Limb (tissue), 2 donors: ENCODE measurements around the gene PTGS1.

Source experiments
- DNase-seq, 2 donors: peaks; one replicate each; pipeline ENCODE4 v3.0.0-alpha.2; 2016; ENCODE audit errors: extremely low spot score in 2 of 2

The PTGS1 gene

DNA sequence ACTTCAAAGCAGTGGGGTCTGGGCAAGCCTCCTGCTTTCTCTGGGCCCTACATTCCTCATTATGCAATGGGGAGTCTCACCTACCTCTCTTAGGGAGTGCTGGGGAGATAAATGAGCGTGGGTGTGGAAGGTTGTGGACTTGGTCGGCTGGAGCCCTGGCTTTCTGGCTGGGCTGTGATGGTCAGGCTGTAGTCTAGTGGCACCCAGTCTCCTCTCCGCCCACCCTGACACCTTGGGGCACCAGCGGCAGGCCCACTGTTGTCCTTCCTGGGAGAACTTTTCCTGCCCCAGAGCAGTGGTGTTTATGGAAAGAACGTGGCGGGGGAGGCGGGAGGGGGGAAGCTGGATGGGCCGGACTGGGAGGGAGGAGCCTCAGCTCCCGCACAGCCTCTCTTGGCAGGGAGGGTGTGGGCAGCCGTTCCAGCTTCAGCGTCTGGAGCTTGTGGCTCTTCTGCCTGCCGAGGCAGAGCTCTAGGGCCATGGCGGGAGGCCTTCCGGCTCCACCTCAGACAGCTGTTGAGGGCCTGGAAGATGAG lies 4.1 kb downstream of the PTGS1 start:
- peak; percentile 46 to 72 for DNase-seq

DNA sequence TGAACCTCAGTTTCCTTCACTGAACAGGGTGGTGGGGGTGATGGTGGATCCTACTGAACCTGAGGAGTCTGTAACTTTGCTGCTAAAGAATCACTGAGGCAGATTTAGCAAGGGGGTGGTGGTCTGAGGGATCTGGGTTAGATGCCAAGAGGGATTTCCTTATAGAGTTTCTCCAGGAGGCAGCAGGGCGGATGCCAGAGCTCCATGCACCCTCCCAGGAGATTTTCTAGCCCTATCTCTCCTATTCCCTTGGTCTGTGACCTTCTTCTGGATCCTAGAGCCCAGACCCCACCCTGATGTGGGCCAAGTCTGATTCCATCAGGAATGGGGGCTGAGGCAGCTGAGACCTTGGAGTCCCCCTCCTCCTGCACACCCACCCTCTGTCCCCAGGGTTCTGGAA lies 6.0 kb downstream of the PTGS1 start:
- DNase-seq, result no peak

DNA sequence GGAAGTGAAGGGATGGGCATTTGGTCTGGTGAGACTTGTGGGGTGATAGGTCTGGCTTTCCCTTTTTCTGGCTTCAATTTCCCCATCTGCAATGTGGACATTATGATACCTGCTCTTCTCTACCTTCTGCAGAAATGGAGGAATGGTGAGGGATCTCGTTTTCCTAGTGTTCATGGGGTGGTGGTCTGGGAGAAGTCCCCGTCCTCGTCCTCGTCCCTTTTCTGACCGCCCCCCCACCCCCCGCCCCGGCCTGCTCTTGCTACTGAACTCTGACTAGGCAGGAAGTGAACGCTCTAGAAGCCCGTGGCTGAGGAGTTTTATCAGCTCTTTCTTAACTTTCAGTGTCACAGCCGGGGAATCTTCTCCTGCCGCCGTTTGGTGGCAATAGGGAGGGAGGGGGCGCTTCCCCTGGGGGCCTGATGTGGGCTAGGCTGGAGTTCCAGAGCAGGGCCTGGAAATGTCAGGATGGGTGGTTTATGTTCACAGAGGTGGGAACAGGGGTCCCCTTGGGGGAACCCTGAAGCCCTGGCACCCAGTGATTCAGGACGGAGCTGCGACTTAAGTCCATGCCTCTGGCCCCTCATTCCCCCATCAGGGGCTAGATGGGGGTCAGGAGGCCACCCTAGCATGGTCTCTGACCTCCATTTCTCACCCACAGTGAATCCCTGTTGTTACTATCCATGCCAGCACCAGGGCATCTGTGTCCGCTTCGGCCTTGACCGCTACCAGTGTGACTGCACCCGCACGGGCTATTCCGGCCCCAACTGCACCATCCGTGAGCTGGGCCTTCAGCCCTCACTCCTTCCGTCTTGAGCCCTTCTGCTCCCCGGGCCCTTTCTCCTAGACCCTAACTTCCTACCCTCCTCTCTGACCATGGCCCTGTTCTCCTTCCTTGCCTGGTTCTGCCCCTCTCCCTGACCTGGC lies 6.7 kb downstream of the PTGS1 start:
- no peak for DNase-seq

DNA sequence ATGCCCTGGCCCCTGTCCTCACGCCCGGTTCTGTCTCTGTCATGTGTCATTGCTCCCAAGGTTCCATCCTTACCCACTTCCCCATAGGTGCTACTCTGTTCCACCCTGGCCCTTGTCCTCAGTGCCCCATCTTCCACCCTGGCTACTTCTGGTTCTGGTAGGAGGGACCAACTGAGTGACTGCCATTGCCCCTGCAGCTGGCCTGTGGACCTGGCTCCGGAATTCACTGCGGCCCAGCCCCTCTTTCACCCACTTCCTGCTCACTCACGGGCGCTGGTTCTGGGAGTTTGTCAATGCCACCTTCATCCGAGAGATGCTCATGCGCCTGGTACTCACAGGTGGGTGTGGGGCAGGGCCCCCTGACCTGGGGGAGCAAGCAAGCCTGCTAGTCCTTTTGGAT lies 7.4 kb downstream of the PTGS1 start:
- no peak for DNase-seq

DNA sequence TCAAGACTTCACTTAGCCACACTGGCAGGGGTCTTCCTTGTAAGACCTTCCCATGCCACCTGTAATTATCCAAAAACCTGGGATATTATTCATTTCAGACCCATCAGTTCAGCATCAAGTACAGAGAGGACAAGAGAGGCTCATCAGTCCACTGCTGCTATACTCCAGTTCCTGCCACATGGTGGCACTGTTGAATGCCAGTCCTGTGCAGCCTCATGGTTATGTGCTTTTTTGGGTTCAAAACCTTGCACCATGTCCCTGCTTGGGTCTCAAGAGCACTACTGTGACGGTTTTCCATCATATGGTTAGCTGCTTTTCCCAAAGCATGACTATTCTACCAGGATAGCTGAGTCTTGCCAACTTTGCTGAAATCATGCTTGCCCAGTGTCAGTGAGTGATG lies 8.5 kb downstream of the PTGS1 start:
- DNase-seq, result no peak

DNA sequence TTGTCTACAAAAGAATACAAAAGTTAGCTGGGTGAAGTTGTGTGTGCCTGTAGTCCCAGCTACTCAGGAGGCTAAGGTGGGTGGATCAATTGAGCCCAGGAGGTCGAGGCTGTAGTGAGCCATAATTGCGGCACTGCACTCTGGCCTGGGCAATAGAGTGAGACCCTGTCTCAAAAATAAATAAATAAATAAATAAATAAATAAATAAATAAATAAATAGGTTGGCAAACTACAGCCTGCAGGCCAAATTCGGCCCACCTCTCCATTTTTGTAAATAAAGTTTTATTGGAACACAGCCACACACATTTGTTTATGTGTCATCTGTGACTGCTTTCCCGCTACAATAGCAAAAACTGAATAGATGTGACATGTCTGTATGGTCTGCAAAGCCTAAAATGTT lies 9.5 kb downstream of the PTGS1 start:
- DNase-seq, result no peak

DNA sequence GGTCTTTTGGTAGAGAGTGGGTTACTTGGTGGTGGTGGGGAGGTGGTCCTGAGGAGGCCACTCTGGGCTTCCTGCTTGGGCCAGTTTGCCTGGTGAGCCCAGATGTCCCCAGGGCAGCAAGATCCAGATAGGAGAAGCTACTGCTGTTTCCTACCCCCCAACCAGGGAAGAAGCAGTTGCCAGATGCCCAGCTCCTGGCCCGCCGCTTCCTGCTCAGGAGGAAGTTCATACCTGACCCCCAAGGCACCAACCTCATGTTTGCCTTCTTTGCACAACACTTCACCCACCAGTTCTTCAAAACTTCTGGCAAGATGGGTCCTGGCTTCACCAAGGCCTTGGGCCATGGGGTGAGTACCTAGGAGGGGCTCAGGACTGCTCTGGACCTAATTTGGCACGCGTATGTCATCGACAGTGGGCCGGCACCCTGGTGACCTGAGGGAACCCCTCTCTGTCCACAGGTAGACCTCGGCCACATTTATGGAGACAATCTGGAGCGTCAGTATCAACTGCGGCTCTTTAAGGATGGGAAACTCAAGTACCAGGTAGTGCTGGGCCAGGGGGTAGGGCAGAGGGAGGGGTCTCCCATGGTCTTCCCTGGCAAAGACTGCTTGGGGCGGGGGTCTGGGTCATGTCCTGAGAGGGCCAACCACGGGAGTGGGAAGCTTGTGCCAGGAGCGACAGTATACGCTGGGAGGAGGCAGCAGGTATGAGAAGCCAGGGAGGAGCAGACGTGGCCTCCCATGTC lies 10.6 kb downstream of the PTGS1 start:
- no peak for DNase-seq

DNA sequence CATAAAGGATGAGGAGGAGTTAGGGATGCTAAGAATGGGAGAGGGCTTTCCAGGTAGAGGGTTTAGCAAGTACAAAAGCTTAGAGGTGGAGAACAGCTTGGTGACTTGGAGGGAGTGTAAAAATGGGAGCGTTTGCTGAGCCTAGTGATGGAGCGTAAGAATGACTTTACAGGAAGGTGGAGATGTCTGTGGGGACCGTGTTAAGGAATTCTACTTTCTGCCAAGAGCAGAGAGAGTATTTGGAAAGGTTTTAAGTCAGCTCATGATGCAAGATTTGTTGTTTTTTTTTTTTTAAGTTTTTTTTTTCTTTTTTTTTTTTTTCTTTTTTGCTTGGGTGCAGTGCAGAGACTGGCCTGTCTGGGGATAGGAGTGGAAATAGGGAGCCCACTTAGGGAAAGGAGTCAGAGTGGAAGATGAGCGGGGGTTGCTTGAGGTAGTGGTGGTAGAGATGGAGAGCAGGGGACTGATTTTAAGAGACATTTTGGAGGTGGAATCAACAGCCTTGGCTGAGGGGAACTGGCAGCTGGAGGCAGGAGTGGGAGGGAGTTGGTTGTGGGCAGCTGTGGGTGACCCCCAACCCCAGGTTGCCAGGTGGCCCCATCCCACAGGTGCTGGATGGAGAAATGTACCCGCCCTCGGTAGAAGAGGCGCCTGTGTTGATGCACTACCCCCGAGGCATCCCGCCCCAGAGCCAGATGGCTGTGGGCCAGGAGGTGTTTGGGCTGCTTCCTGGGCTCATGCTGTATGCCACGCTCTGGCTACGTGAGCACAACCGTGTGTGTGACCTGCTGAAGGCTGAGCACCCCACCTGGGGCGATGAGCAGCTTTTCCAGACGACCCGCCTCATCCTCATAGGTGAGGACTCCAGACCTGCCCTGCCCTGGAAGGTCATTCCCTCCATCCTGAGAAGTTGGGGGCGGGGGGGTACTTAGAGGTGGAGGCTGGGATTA lies 12.4 kb downstream of the PTGS1 start:
- DNase-seq, result no peak

GRCh38 chr9:122383992-122384461 lies 13.2 kb downstream of the PTGS1 start:
- no peak for DNase-seq

DNA sequence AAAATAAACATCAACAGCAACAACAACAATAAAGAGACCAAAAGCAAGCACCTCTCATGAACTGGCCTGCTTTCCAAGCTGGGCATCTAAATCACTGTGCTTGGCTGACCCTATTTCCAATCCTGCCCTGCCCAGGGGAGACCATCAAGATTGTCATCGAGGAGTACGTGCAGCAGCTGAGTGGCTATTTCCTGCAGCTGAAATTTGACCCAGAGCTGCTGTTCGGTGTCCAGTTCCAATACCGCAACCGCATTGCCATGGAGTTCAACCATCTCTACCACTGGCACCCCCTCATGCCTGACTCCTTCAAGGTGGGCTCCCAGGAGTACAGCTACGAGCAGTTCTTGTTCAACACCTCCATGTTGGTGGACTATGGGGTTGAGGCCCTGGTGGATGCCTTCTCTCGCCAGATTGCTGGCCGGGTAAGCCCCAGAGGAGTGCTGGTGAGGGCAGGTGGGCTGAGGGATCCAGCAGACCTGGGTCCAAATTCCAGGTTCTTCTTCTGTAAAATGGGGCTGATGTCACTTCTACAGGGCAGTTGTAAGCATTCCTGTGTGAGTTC lies 15.6 kb downstream of the PTGS1 start:
- DNase-seq, result no peak

DNA sequence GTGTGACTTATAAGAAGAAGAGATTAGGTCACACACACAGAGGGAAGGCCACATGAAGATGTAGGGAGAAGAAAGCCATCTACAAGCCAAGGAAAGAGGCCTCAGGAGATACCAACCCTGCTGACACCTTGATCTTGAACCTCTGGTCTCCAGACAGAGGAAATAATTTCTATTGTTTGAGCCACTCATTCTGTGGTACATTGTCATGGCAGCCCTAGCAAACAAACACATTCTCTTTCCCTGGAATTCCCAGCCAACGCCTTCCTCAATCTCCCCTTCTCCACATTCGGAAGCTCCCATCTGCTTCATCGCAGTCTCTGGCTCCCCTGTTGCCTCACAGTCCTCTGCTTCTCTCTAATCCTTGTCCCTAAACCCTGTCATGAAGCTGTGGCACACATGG lies 16.7 kb downstream of the PTGS1 start:
- DNase-seq, result no peak

DNA sequence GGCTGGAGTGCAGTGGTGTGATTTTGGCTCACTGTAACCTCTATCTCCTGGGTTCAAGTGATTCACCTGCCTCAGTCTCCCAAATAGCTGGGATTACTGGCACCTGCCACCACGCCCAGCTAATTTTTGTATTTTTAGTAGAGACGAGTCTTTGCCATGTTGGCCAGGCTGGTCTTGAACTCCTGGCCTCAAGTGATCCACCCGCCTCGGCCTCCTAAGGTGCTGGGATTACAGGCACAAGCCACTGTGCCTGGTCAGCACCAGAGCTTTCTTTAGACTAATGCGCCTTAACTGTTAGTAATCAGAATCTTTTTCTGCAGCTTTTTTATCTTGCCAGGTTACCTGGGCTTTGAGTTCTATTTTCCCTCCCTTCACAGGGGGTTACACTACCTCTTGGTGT lies 18.4 kb downstream of the PTGS1 start:
- DNase-seq, result no peak

- DNase-seq, result no peak
Measured at GRCh38 chr9:122389799-122390481, 19.1 kb downstream of the PTGS1 start.

DNA sequence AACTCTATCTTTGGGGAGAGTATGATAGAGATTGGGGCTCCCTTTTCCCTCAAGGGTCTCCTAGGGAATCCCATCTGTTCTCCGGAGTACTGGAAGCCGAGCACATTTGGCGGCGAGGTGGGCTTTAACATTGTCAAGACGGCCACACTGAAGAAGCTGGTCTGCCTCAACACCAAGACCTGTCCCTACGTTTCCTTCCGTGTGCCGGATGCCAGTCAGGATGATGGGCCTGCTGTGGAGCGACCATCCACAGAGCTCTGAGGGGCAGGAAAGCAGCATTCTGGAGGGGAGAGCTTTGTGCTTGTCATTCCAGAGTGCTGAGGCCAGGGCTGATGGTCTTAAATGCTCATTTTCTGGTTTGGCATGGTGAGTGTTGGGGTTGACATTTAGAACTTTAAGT lies 21.5 kb downstream of the PTGS1 start:
- no peak for DNase-seq

DNA sequence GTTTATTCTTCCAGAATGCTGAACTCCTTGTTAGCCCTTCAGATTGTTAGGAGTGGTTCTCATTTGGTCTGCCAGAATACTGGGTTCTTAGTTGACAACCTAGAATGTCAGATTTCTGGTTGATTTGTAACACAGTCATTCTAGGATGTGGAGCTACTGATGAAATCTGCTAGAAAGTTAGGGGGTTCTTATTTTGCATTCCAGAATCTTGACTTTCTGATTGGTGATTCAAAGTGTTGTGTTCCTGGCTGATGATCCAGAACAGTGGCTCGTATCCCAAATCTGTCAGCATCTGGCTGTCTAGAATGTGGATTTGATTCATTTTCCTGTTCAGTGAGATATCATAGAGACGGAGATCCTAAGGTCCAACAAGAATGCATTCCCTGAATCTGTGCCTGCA lies 21.9 kb downstream of the PTGS1 start:
- DNase-seq, result no peak

GRCh38 chr9:122393284-122393983 lies 22.6 kb downstream of the PTGS1 start:
- DNase-seq, result no peak

DNA sequence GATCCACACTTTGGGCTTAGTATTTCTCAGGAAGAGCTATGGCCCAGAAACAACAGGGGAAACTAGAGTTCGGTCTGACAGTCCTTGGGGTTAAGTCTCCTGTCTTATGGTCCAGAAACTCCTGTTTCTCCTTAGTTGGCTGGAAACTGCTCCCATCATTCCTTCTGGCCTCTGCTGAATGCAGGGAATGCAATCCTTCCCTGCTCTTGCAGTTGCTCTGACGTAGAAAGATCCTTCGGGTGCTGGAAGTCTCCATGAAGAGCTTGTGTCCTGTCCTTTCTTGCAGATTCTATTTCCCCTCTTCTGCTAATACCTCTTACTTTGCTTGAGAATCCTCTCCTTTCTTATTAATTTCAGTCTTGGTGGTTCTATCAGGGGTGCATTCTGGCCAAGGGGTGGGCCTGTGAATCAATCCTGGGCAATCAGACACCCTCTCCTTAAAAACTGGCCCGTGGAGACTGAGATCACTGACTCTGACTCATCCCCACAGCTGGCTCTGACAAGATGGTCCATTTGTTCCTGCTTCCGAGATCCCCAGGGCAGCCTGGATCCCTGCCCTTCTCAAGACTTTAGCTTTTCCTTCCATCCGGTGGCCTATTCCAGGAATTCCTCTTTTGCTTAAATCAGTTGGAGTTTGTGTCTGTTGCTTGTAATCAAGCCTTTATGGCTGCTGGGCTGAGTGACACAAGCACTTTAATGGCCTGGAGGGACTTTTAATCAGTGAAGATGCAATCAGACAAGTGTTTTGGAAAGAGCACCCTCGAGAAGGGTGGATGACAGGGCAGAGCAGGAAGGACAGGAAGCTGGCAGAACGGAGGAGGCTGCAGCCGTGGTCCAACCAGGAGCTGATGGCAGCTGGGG lies 23.7 kb downstream of the PTGS1 start:
- DNase-seq, result no peak

GRCh38 chr9:122396614-122397148 lies 25.9 kb downstream of the PTGS1 start:
- DNase-seq, result no peak
